Measurements from ENCODE around the gene KPNA2.
"Not testable (repeated sequence)": the region's sequence is repeated elsewhere in the genome, so short reads cannot be mapped to it uniquely, and the experiment has no call there.

KPNA2 gene

GRCh38 chr17:68011199-68011665 lies 24.3 kb upstream of the KPNA2 start:
- no peak overlapping the region for H3K4me3 ChIP-seq (ENCODE audit: low read length)
- no peak for TF ChIP-seq ZNF274 (IDR thresholded peaks at IDR 0.05; ENCODE audit: low read depth, low read length)

DNA sequence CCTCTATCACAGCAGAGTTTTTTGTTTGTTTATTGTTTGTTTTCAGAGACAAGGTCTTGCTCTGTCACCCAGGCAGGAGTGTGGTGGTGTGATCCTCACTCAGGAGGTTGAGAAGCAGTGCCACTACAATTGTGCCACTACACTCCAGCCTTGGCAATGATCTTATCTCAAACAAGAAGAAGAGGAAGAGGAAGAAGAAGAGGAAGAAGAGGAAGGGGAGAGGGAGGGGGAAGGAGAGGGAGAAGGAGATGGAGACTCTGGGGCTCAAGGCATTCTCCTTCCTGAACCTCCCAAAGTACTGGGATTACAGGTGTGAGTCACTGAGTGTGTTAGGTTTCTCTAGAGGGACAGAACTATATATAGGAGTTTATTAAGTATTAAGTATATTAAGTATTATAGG lies 22.1 kb upstream of the KPNA2 start:
- H3K4me3 ChIP-seq (ENCODE audit: low read length) = no peak overlapping the region
- TF ChIP-seq ZNF274 (IDR thresholded peaks at IDR 0.05; ENCODE audit: low read depth, low read length) = no peak

GRCh38 chr17:68015081-68015723 lies 20.3 kb upstream of the KPNA2 start:
- no peak overlapping the region for H3K4me3 ChIP-seq (ENCODE audit: low read length)
- no peak for TF ChIP-seq ZNF274 (IDR thresholded peaks at IDR 0.05; ENCODE audit: low read depth, low read length)

DNA sequence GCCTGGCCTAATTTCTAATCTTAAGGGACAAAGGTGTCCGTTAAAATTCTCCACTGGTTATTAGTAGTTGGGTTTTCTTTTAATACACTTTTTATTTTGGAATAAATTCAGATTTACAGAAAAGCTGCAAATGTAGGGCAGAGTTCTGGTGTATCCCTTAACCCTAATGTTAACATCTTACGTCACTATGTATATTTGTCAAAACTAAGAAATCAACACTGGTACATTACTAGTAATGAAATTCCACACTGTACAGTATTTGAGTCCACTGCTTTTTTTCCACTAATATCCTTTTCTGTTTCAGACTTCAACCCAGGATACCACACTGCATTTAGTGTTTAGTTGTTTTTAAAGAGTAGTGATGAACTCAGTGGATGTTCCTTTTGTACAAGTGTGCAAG lies 18.7 kb upstream of the KPNA2 start:
- no peak for TF ChIP-seq ZNF274 (IDR thresholded peaks at IDR 0.05; ENCODE audit: low read depth, low read length)
- H3K4me3 ChIP-seq (ENCODE audit: low read length) = no peak overlapping the region

DNA sequence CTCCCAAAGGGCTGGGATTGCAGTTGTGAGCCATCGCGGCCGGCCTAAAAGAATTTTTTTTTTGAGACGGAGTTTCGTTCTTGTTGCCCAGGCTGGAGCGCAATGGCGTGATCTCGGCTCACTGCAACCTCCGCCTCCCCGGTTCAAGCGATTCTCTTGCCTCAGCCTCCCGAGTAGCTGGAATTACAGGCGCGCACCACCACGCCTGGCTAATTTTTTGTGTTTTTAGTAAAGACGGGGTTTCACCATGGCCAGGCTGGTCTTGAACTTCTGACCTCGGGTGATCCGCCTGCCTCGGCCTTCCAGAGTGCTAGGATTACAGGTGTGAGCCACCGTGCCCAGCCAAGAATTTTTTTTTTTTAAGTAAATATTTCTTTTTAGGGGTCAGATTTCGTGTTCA lies 17.0 kb upstream of the KPNA2 start:
- H3K4me3 ChIP-seq (ENCODE audit: low read length) = not testable (repeated sequence)

GRCh38 chr17:68019336-68019674 lies 16.2 kb upstream of the KPNA2 start:
- H3K4me3 ChIP-seq (ENCODE audit: low read length) = no peak overlapping the region
- TF ChIP-seq ZNF274 (IDR thresholded peaks at IDR 0.05; ENCODE audit: low read depth, low read length) = no peak

DNA sequence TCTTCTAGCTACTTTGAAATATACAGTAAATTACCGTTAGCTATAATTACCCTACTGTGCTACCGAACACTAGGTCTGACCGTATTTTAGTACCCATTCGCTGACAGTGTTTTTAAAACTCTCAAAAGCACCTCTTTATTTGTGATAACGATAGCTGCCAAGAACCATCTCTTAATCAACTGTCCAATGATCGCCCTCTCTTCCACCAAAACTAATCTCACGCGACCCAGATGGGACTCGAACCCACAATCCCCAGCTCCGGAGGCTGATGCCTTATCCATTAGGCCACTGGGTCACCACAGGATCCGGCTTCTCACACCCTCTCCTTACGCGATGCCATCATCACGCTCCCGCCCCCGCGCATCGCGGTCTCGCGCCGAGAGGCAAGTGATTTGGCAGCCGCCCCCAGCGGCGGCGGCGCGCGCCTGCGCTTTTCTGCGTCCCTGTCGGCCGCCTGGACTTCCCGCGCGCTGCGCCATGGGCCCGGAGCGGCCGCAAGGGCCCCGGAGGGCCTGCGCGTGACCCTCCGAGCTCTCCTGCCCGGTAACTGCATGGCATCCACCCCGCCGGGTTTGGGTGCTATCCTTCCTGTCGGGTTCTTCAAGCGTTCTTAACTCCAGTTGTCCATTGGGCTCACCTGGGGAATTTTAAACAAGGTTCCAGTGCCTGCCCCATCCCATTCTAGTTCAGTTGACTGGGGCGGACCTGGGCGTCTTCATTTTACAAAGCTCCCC lies 15.7 kb upstream of the KPNA2 start:
- no peak for TF ChIP-seq ZNF274 (IDR thresholded peaks at IDR 0.05; ENCODE audit: low read depth, low read length)
- peak overlapping the region; percentile 71 for H3K4me3 ChIP-seq (ENCODE audit: low read length)

DNA sequence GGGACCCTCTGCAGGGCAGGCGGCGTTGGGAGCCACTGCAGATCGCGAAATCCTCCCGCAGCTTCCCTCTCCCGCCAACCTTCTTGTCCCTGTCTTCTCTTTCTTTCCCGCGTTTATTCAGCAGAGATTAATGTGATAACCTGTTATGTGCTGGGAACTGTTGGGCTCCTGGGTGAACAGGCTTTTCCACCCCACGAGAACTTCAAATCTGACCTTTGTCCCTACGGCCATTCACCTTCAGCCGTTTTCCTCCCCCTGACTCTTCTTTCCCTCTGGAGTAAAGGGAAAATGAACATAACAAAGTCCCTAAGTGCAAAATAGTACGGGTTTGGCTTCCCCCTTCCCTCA lies 15.2 kb upstream of the KPNA2 start:
- no peak for TF ChIP-seq ZNF274 (IDR thresholded peaks at IDR 0.05; ENCODE audit: low read depth, low read length)
- H3K4me3 ChIP-seq (ENCODE audit: low read length) = peak overlapping the region; percentile 71

DNA sequence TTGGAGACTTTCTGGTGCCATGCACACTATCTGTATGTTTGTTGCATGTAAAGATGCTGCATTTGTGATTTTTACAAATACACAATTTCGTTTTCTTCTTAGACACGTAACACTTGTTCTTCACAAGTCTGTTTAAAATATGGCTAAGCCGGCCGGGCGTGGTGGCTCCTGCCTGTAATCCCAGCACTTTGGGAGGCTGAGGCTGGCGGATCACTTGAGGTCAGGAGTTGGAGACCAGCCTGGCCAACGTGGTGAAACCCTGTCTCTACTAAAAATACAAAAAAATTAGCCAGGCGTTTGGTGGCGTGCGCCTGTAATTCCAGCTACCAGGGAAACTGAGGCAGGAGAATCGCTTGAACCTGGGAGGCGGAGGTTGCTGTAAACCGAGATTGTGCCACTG lies 14.7 kb upstream of the KPNA2 start:
- peak overlapping the region; percentile 71 for H3K4me3 ChIP-seq (ENCODE audit: low read length)

- no peak for TF ChIP-seq ZNF274 (IDR thresholded peaks at IDR 0.05; ENCODE audit: low read depth, low read length)
- no peak overlapping the region for H3K4me3 ChIP-seq (ENCODE audit: low read length)
Observed at GRCh38 chr17:68021963-68022362, 13.6 kb upstream of the KPNA2 start.

DNA sequence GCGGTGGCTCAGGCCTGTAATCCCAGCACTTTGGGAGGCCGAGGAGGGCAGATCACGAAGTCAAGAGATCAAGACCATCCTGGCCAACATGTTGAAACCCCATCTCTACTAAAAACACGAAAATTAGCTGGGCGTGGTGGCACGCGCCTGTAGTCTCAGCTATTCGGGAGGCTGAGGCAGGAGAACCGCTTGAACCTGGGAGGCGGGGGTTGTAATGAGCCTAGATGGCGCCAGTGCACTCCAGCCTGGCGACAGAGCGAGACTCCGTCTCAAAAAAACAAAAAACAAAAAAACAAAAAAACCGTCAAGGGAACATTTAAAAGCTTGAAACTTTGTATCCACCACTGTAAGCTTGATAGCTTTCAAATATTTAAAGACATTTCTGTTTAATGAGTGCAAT lies 13.0 kb upstream of the KPNA2 start:
- H3K4me3 ChIP-seq (ENCODE audit: low read length) = not testable (repeated sequence)

- no peak overlapping the region for H3K4me3 ChIP-seq (ENCODE audit: low read length)
- TF ChIP-seq ZNF274 (IDR thresholded peaks at IDR 0.05; ENCODE audit: low read depth, low read length) = no peak; the same call in 1 of the 2 replicates
Observed at GRCh38 chr17:68029512-68030215, 5.9 kb upstream of the KPNA2 start.

DNA sequence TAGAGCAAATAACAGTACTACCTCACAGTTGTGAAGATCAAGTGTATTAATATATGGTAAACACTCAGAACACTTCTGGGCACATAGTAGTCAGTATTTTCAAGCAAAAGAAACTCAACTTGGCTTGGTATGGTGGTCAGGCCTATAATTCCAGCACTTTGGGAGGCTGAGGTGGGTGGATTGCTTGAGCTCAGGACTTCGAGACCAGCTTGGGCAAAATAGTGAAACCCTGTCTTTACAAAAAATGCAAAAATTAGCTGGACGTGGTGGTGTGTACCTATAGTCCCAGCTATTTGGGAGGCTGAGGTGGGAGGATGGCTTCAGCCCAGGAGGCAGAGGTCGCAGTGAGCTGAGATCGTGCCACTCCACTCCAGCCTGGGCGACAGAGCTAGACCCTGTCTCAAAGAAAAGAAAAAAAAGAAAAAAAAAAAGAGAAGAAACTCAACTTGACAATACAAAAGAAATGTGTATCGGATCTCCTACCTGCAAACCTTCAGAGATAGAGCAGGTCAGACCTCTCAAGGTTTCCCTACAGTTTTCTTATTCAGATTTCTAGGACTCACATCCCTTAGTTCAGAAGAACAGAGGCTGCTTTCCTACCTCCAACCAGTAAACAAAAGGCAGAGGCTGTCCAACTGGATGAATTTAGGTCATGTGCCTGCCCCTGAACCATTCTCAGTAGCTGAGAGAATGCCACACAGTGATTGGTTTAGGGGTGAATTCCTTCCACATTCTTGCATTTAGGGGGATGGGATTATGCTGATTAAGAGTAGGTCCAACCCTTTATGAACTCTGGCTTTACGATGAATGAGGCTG lies 1.7 kb upstream of the KPNA2 start:
- TF ChIP-seq ZNF274 (IDR thresholded peaks at IDR 0.05; ENCODE audit: low read depth, low read length) = no peak
- H3K4me3 ChIP-seq (ENCODE audit: low read length) = no peak overlapping the region

- H3K4me3 ChIP-seq (ENCODE audit: low read length) = no peak overlapping the region
- TF ChIP-seq ZNF274 (IDR thresholded peaks at IDR 0.05; ENCODE audit: low read depth, low read length) = no peak
Observed at GRCh38 chr17:68034452-68034776, 1.1 kb upstream of the KPNA2 start.

DNA sequence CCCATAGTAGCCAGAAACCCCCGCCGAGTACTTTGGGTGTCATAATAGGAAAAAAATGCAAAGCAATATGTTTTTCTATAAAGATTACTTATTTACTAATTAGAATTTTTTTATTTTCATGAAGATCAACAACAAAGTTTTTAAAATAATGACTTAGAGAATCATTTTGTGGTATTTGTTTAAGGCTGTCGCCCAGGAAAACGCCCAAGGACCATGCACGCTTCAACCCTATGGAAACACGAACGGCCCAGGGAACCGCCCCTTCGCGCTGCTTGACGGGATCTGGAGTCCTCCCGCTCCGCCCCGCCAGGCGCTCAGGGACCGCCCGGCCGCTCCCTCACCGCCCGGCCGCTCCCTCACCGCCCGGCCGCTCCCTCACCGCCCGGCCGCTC lies 408 bp upstream of the KPNA2 start:
- no peak for TF ChIP-seq ZNF274 (IDR thresholded peaks at IDR 0.05; ENCODE audit: low read depth, low read length)
- peak overlapping the region; percentile 31; the same call in 1 of the 2 replicates for H3K4me3 ChIP-seq (ENCODE audit: low read length)
